Heart left ventricle (tissue), 16 donors: ENCODE measurements around the gene MLLT3. TPM values are rescaled to one million over a fixed set of nuclear protein-coding genes. Genes with fewer than 3 reads are reported as not detected.

ENCODE experiments used
- ATAC-seq, 4 donors: fragments of 200-7000 bp; cut with Tn5 transposase; one replicate each; pipeline ENCODE4 v1.9.1; 2020 to 2022; ENCODE audit warnings: moderate library complexity in 4 of 4, mild to moderate bottlenecking in 3 of 4, moderate number of reproducible peaks in 1 of 4
- DNase-seq, 5 donors: peaks; one replicate each; pipeline ENCODE4 v3.0.0-alpha.2; 2020
- H3K27ac ChIP-seq, 12 donors: fragments of 200-600 bp; sonication (generic) in 4 of 12; one replicate each; pipeline versions ENCODE4 v1.5.0 to v1.8.0; 2016 to 2022; ENCODE audit warnings: mild to moderate bottlenecking in 2 of 12
- H3K27me3 ChIP-seq, 9 donors: fragments of 200-600 bp; sonication (generic) in 2 of 9; one replicate each; pipeline versions ENCODE4 v1.5.1 to v1.8.0; 2016 to 2022; ENCODE audit warnings: mild to moderate bottlenecking in 3 of 9
- H3K36me3 ChIP-seq, 9 donors: fragments of 200-600 bp; sonication (generic) in 2 of 9; one replicate each; pipeline versions ENCODE4 v1.5.0 to v1.8.0; 2018 to 2022; ENCODE audit warnings: mild to moderate bottlenecking in 2 of 9
- H3K4me1 ChIP-seq, 12 donors: fragments of 200-600 bp; sonication (generic) in 4 of 12; one replicate each; pipeline versions ENCODE4 v1.5.0 to v1.8.0; 2016 to 2022; ENCODE audit warnings: mild to moderate bottlenecking in 3 of 12
- H3K4me3 ChIP-seq, 12 donors: fragments of 200-600 bp; sonication (generic) in 4 of 12; one replicate each; pipeline versions ENCODE4 v1.5.0 to v1.8.0; 2017 to 2022; ENCODE audit warnings: mild to moderate bottlenecking in 9 of 12, moderate library complexity in 4 of 12
- H3K9me3 ChIP-seq, 12 donors: fragments of 200-600 bp; sonication (generic) in 4 of 12; one replicate each; pipeline versions ENCODE4 v1.5.0 to v1.8.0; 2016 to 2022; ENCODE audit warnings: mild to moderate bottlenecking in 1 of 12
- CTCF ChIP-seq, 12 donors: fragments of 200-600 bp; sonication (generic) in 4 of 12; IDR thresholded peaks; one replicate each; pipeline versions ENCODE4 v1.5.0 to v1.8.0; 2018 to 2022; ENCODE audit warnings: antibody characterized with exemption in 12 of 12, mild to moderate bottlenecking in 5 of 12
- POLR2A ChIP-seq, 2 donors: fragments of 450-650 bp; IDR thresholded peaks; one replicate each; pipeline ENCODE4 v1.6.1; 2017; ENCODE audit warnings: antibody characterized with exemption in 2 of 2, mild to moderate bottlenecking in 2 of 2, moderate library complexity in 2 of 2
- WGBS, 4 donors: extraction: QIAGEN DNeasy Blood & Tissue Kit in 2 of 4; methylation state at CpG; one replicate each; pipeline versions ENCODE4 v1.1.5 to v1.1.7; 2013 to 2018; 5-methylcytosine and 5-hydroxymethylcytosine counted together
- intact Hi-C, 10 donors: fragments of 100-400 bp; cut with DNase I; formaldehyde crosslinking; loops; one replicate each; pipeline versions ENCODE4 v1.11.1 to v1.14.2; 2022
- polyA plus RNA-seq, 2 donors: library from polyadenylated mRNA; stranded (reverse); fragments of 200-250 nt; gene quantifications; one replicate each; pipeline ENCODE4 v1.2.3, GENCODE V29; 2013
- total RNA-seq, 9 donors: library from RNA; depleted of rRNA in 2 of 9; stranded (reverse); fragments of >200 nt in 2 of 9; fragmentation: NEBNext Ultra II Directional in 3 of 9; extraction: Animal tissue kit (Norgen Biotek cat#: 25700) in 3 of 9; gene quantifications; one replicate each; pipeline versions ENCODE4 v1.1.0 to v1.2.4, GENCODE V29; 2016 to 2023
- donor health status: ischemic (EF 13 %, LVEDD 7.1; RV severe dilation, severe dysfunction).
- donor health status: healthy with polysubstance abuse.
- donor health status: DM: no; HTN: yes; CAD: no.
- donor health status: DM: no; HTN: no; CAD: no.
- donor health status: ischemic (EF 25% LVEDD 6.9; RV normal size, moderate dysfunction).
- donor health status: ischemic (EF 25% LVEDD 5.7; RV mildly dilated, moderate dysfunction).
- donor health status: healthy.
- donor health status: DM: yes; HTN: yes; CAD: no.
- donor health status: ischemic (EF 35%, LVEDD 5.7; RV mildly dilated, moderate dysfunction).
- donor health status: nonischemic (EF 11% LVEDD 7.7; RV severe dilation, severe dysfunction).
- donor health status: DM: yes; HTN: yes; CAD: no.
- donor health status: PGD.
- donor health status: ischemic (EF 29% LVEDD 5.4; RV normal size, mild dysfunction).
- donor health status: nonischemic (EF 23%, LVEDD 6.1; RV moderate dilation, normal function).

Gene MLLT3
- total and polyA plus RNA-seq, 11 donors = 7.5 to 21.0 (median 15.3) TPM

GRCh38 chr9:20396509-20396908 is 225.8 kb downstream of the MLLT3 start:
- intact Hi-C loops = no loop called here
- TF ChIP-seq POLR2A (IDR thresholded peaks at IDR 0.05) = no peak
- TF ChIP-seq CTCF (IDR thresholded peaks at IDR 0.05) = no peak
- Histone ChIP-seq H3K9me3 (no peaks in the 10 kb centered on the region), H3K36me3 (no peaks in the 10 kb centered on the region), H3K4me1 (peaks cover 0 to 5% (median 0%) of the 10 kb centered on the region in 12 donors), H3K27me3 (no peaks in the 10 kb centered on the region), H3K27ac (no peak overlapping the region), H3K4me3 (no peak overlapping the region)
- 90 to 95% (median 94%) methylated on average over 2 of the region's 2 CpGs for WGBS, 4 donors
- no peak for ATAC-seq
- DNase-seq = no peak

GRCh38 chr9:20395651-20396050 is 226.6 kb downstream of the MLLT3 start:
- no peak for ATAC-seq
- no peak overlapping the region for H3K4me3 ChIP-seq
- no peaks in the 10 kb centered on the region for H3K9me3 ChIP-seq
- H3K27me3 ChIP-seq = no peaks in the 10 kb centered on the region
- no peak overlapping the region for H3K27ac ChIP-seq
- H3K36me3 ChIP-seq = no peaks in the 10 kb centered on the region
- WGBS, 4 donors = 70 to 81% (median 76%) methylated on average over 2 of the region's 2 CpGs
- intact Hi-C loops = no loop called here
- no peak for TF ChIP-seq POLR2A (IDR thresholded peaks at IDR 0.05)
- TF ChIP-seq CTCF (IDR thresholded peaks at IDR 0.05) = no peak
- no peak for DNase-seq
- H3K4me1 ChIP-seq = peaks cover 0 to 5% (median 0%) of the 10 kb centered on the region in 12 donors

- ATAC-seq = no peak
- Histone ChIP-seq H3K4me1 (peaks cover 0 to 5% (median 0%) of the 10 kb centered on the region in 12 donors), H3K27ac (no peak overlapping the region), H3K36me3 (no peaks in the 10 kb centered on the region), H3K4me3 (no peak overlapping the region), H3K27me3 (no peaks in the 10 kb centered on the region), H3K9me3 (no peaks in the 10 kb centered on the region)
- no peak for DNase-seq
- intact Hi-C loops = no loop called here
- WGBS, 4 donors = 75 to 89% (median 85%) methylated on average over 5 of the region's 5 CpGs
- TF ChIP-seq CTCF (IDR thresholded peaks at IDR 0.05) = no peak
- TF ChIP-seq POLR2A (IDR thresholded peaks at IDR 0.05) = no peak
These were observed 227.3 kb downstream of the MLLT3 start for GRCh38 chr9:20394969-20395368.

GRCh38 chr9:20391208-20391607 is 231.1 kb downstream of the MLLT3 start:
- intact Hi-C loops = no loop called here
- no peak overlapping the region for H3K4me3 ChIP-seq
- DNase-seq (no peak), ATAC-seq (no peak)
- WGBS, 4 donors = 96 to 100% (median 98%) methylated on average over 1 of the region's 1 CpG
- peaks cover 0 to 2% (median 0%) of the 10 kb centered on the region in 12 donors for H3K4me1 ChIP-seq
- H3K9me3 ChIP-seq = peaks cover 0 to 8% (median 0%) of the 10 kb centered on the region in 12 donors
- H3K27ac ChIP-seq = no peak overlapping the region
- no peaks in the 10 kb centered on the region for H3K27me3 ChIP-seq
- no peak for TF ChIP-seq CTCF (IDR thresholded peaks at IDR 0.05)
- TF ChIP-seq POLR2A (IDR thresholded peaks at IDR 0.05) = no peak
- no peaks in the 10 kb centered on the region for H3K36me3 ChIP-seq
